Measurements from ENCODE around the gene STEAP3. TPM values are rescaled to one million over a fixed set of nuclear protein-coding genes. Genes with fewer than 3 reads are reported as not detected.

Gene STEAP3
- total RNA-seq, 4 donors from 2014 or later: 10.1 to 21.7 (median 10.6) TPM

- intact Hi-C loops (cut with DNase I; ENCODE audit: low total_unique reads): loop anchor here (2.0 kb wide), 1 partner anchor 15 kb away; no protein-coding TSS in a partner anchor
- no peak for DNase-seq
- no peaks in the 10 kb centered on the region for H3K9me3 ChIP-seq
- in situ Hi-C loops (cut with MboI; ENCODE audit: low sequenced_read_pairs in 4 of 4): no loop called here
- TF ChIP-seq CTCF (IDR thresholded peaks at IDR 0.05 in 4 of 5, conservative IDR thresholded peaks at IDR 0.05 in 1 of 5) (no peak), POLR2A (IDR thresholded peaks at IDR 0.05) (no peak)
- H3K27ac ChIP-seq: peak overlapping the region; percentile 92 to 98 (median 96)
- no peaks in the 10 kb centered on the region for H3K36me3 ChIP-seq
- ATAC-seq: no peak
- H3K4me3 ChIP-seq: no peak overlapping the region
- no peaks in the 10 kb centered on the region for H3K27me3 ChIP-seq
- H3K4me1 ChIP-seq: peaks cover 39 to 42% of the 10 kb centered on the region in 2 donors
These were observed 2.3 kb downstream of the STEAP3 start for GRCh38 chr2:119225926-119226325.

GRCh38 chr2:119227346-119227745, 3.7 kb downstream of the STEAP3 start:
- DNase-seq (no peak), ATAC-seq (no peak)
- Histone ChIP-seq H3K36me3 (no peaks in the 10 kb centered on the region), H3K27me3 (no peaks in the 10 kb centered on the region), H3K4me3 (no peak overlapping the region), H3K27ac (no peak overlapping the region), H3K9me3 (no peaks in the 10 kb centered on the region), H3K4me1 (peaks cover 45 to 50% of the 10 kb centered on the region in 2 donors)
- TF ChIP-seq CTCF (IDR thresholded peaks at IDR 0.05 in 4 of 5, conservative IDR thresholded peaks at IDR 0.05 in 1 of 5): no peak
- no peak for TF ChIP-seq POLR2A (IDR thresholded peaks at IDR 0.05)
- in situ Hi-C loops (cut with MboI; ENCODE audit: low sequenced_read_pairs in 4 of 4): no loop called here
- intact Hi-C loops (cut with DNase I; ENCODE audit: low total_unique reads): no loop called here

GRCh38 chr2:119228136-119228535, 4.5 kb downstream of the STEAP3 start:
- no peak for TF ChIP-seq POLR2A (IDR thresholded peaks at IDR 0.05)
- peaks cover 50 to 58% of the 10 kb centered on the region in 2 donors for H3K4me1 ChIP-seq
- intact Hi-C loops (cut with DNase I; ENCODE audit: low total_unique reads) (no loop called here), in situ Hi-C loops (cut with MboI; ENCODE audit: low sequenced_read_pairs in 4 of 4) (no loop called here)
- ATAC-seq (no peak), DNase-seq (no peak)
- no peaks in the 10 kb centered on the region for H3K36me3 ChIP-seq
- no peak overlapping the region for H3K4me3 ChIP-seq
- H3K27ac ChIP-seq: peak overlapping the region in 2 of 4 donors; percentile 18
- H3K27me3 ChIP-seq: no peaks in the 10 kb centered on the region
- no peaks in the 10 kb centered on the region for H3K9me3 ChIP-seq

- no peaks in the 10 kb centered on the region for H3K27me3 ChIP-seq
- peaks cover 57 to 64% of the 10 kb centered on the region in 2 donors for H3K4me1 ChIP-seq
- in situ Hi-C loops (cut with MboI; ENCODE audit: low sequenced_read_pairs in 4 of 4) (no loop called here), intact Hi-C loops (cut with DNase I; ENCODE audit: low total_unique reads) (no loop called here)
- ATAC-seq (no peak), DNase-seq (no peak)
- no peaks in the 10 kb centered on the region for H3K36me3 ChIP-seq
- H3K9me3 ChIP-seq: no peaks in the 10 kb centered on the region
- TF ChIP-seq CTCF (IDR thresholded peaks at IDR 0.05 in 4 of 5, conservative IDR thresholded peaks at IDR 0.05 in 1 of 5): no peak
- no peak for TF ChIP-seq POLR2A (IDR thresholded peaks at IDR 0.05)
- H3K4me3 ChIP-seq: no peak overlapping the region
- H3K27ac ChIP-seq: peak overlapping the region in 2 of 4 donors; percentile 18 to 33
These were observed 5.3 kb downstream of the STEAP3 start for GRCh38 chr2:119228964-119229363.

- in situ Hi-C loops (cut with MboI; ENCODE audit: low sequenced_read_pairs in 4 of 4) (no loop called here), intact Hi-C loops (cut with DNase I; ENCODE audit: low total_unique reads) (loop anchor here (5.0 to 10.0 kb wide), 2 partner anchors 138 to 255 kb away; partner anchors contain the start of genes C2orf76 and DBI)
- Histone ChIP-seq H3K9me3 (no peaks in the 10 kb centered on the region), H3K27ac (peak overlapping the region in 2 of 4 donors; percentile 33 to 51), H3K36me3 (no peaks in the 10 kb centered on the region), H3K4me1 (peaks cover 60 to 64% of the 10 kb centered on the region in 2 donors), H3K4me3 (no peak overlapping the region), H3K27me3 (no peaks in the 10 kb centered on the region)
- no peak for DNase-seq
- TF ChIP-seq CTCF (IDR thresholded peaks at IDR 0.05 in 4 of 5, conservative IDR thresholded peaks at IDR 0.05 in 1 of 5): no peak
- TF ChIP-seq POLR2A (IDR thresholded peaks at IDR 0.05): no peak
- ATAC-seq: no peak
These were observed 6.1 kb downstream of the STEAP3 start for GRCh38 chr2:119229716-119230115.
